Right lobe of liver (tissue), 6 donors: ENCODE measurements around the gene PDCD10. TPM values are rescaled to one million over a fixed set of nuclear protein-coding genes. Genes with fewer than 3 reads are reported as not detected.

Source experiments
- ATAC-seq, 4 donors: fragments of 200-7000 bp; cut with Tn5 transposase; one replicate each; pipeline ENCODE4 v1.9.1; 2020; ENCODE audit warnings: mild to moderate bottlenecking in 4 of 4, moderate library complexity in 4 of 4
- DNase-seq, 3 donors: peaks; one replicate each; pipeline ENCODE4 v3.0.0-alpha.2; 2020
- H3K27ac ChIP-seq, 3 donors: fragments of 200-600 bp; one replicate each; pipeline ENCODE4 v1.8.0; 2022
- H3K27me3 ChIP-seq, 2 donors: fragments of 200-600 bp; one replicate each; pipeline ENCODE4 v1.8.0; 2022
- H3K36me3 ChIP-seq, 4 donors: fragments of 200-600 bp; sonication (generic) in 1 of 4; one replicate each; pipeline versions ENCODE4 v1.5.1 to v1.8.0; 2017 to 2022; ENCODE audit warnings: control low read depth in 1 of 4
- H3K4me1 ChIP-seq, 4 donors: fragments of 200-600 bp; sonication (generic) in 1 of 4; one replicate each; pipeline versions ENCODE4 v1.5.1 to v1.8.0; 2017 to 2022; ENCODE audit warnings: control low read depth in 1 of 4
- H3K4me3 ChIP-seq, 3 donors: fragments of 200-600 bp; one replicate each; pipeline ENCODE4 v1.8.0; 2022
- H3K9me3 ChIP-seq, 4 donors: fragments of 200-600 bp; sonication (generic) in 1 of 4; one replicate each; pipeline versions ENCODE4 v1.5.1 to v1.8.0; 2017 to 2022; ENCODE audit warnings: control low read depth in 1 of 4
- POLR2A ChIP-seq: fragments of 450-650 bp; IDR thresholded peaks from one replicate; pipeline ENCODE4 v1.6.1; 2017; ENCODE audit warnings: antibody characterized with exemption, mild to moderate bottlenecking
- WGBS: methylation state at CpG from one replicate; pipeline ENCODE4 v1.1.6; 2018; ENCODE audit warnings: low coverage, low lambda C conversion rate; ENCODE audit not compliant: insufficient coverage; ENCODE audit errors: missing lambda C conversion rate; 5-methylcytosine and 5-hydroxymethylcytosine counted together
- intact Hi-C, 2 donors: fragments of 100-400 bp; cut with DNase I; formaldehyde crosslinking; loops; one replicate each; pipeline versions ENCODE4 v1.11.2 to v1.14.1; 2022
- total RNA-seq, 6 experiments: library from RNA; depleted of rRNA in 2 of 6; stranded (reverse); fragments of >200 nt in 2 of 6; fragmentation: NEBNext Ultra II Directional in 3 of 6; extraction: Animal tissue kit (Norgen Biotek cat#: 25700) in 3 of 6; gene quantifications; one replicate each; pipeline versions ENCODE4 v1.1.0 to v1.2.4, GENCODE V29; 2016 to 2023
- TF ChIP-seq, protein P1 (sequence below), 4 donors: fragments of 200-600 bp in 3 of 4; fragments of 450-650 bp in 1 of 4; IDR thresholded peaks; one replicate each; pipeline versions ENCODE4 v1.5.1 to v1.8.0; 2016 to 2022; ENCODE audit warnings: antibody characterized with exemption in 4 of 4, mild to moderate bottlenecking in 2 of 4
- donor health status: DM: no; HTN: yes; CAD: no.
- donor health status: DM: no; HTN: no; CAD: no.
- donor health status: DM: no; HTN: no; CAD: no.
- donor health status: DM: no; HTN: yes; CAD: no.
- donor health status: DM: no; HTN: yes; CAD: no.

PDCD10 gene
- total RNA-seq, 6 experiments from 2014 or later = 12.9 to 39.1 (median 22.2) TPM

DNA sequence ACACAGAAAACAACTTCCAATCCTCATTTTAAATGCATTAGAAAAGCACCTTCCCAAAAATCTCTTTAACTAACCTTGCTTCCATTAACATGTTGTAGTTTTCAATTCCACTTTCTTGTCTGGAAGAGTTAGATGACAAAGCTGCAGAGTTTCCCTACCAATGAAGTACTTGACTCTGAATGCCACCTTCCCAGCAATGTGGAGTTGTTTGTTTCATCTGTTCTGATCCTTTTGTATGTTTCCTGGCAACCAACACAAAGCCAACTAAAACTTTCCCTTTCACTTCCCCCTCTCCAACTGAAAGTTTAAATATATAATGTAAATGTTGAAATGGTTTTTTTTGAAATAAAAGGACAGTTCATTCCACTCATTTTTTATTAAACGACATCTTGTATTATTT, 80.9 kb downstream of the PDCD10 start, which contains the start of gene WDR49:
Gene WDR49 (minus strand): TSS at position 183 of the 400 bp plus-strand sequence. CDS start 517 bp downstream, outside the sequence.
- no peak for TF ChIP-seq POLR2A
- TF ChIP-seq, protein P1, sequence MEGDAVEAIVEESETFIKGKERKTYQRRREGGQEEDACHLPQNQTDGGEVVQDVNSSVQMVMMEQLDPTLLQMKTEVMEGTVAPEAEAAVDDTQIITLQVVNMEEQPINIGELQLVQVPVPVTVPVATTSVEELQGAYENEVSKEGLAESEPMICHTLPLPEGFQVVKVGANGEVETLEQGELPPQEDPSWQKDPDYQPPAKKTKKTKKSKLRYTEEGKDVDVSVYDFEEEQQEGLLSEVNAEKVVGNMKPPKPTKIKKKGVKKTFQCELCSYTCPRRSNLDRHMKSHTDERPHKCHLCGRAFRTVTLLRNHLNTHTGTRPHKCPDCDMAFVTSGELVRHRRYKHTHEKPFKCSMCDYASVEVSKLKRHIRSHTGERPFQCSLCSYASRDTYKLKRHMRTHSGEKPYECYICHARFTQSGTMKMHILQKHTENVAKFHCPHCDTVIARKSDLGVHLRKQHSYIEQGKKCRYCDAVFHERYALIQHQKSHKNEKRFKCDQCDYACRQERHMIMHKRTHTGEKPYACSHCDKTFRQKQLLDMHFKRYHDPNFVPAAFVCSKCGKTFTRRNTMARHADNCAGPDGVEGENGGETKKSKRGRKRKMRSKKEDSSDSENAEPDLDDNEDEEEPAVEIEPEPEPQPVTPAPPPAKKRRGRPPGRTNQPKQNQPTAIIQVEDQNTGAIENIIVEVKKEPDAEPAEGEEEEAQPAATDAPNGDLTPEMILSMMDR (IDR thresholded peaks at IDR 0.05) = no peak
- 45% methylated on average over 1 of the region's 1 CpG for WGBS
- peak in 2 of 4 donors; percentile 21 to 42 for ATAC-seq

DNA sequence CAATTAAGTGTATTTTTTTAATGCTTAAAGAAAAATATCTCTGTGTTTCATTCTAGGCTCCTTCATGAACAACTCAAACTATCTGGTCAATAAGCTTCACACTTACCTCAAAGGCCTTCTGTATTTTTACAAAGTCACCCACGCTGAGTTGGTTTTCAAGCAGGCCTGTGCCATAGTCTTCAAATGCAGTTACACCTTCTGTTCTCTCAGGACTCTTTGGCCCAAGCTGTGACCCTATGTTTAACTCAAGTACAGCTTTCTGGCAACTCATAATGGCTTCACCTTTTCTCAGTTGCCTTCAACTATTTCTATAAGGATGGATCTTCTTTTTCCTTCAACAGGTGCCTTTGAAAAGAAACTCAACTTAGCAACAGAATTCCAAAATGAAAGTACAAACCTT, 81.5 kb downstream of the PDCD10 start:
- H3K9me3 ChIP-seq = no peaks in the 10 kb centered on the region
- no peaks in the 10 kb centered on the region for H3K36me3 ChIP-seq
- no peak overlapping the region for H3K4me3 ChIP-seq
- DNase-seq (no peak), ATAC-seq (no peak)
- H3K27me3 ChIP-seq = no peaks in the 10 kb centered on the region
- intact Hi-C loops = no loop called here
- WGBS = 67% methylated on average over 1 of the region's 1 CpG
- no peak overlapping the region for H3K27ac ChIP-seq
- H3K4me1 ChIP-seq = no peaks in the 10 kb centered on the region
- TF ChIP-seq, protein P1 (IDR thresholded peaks at IDR 0.05) = no peak
- TF ChIP-seq POLR2A = no peak

More for the DNA sequence above, 80.9 kb downstream of the PDCD10 start, which contains the start of gene WDR49:
- Histone ChIP-seq H3K9me3 (no peaks in the 10 kb centered on the region), H3K36me3 (no peaks in the 10 kb centered on the region), H3K27me3 (no peaks in the 10 kb centered on the region), H3K4me3 (no peak within 1 kb of the TSS), H3K4me1 (no peaks in the 10 kb centered on the region), H3K27ac (no peak within 1 kb of the TSS)
- intact Hi-C loops = no loop called here
- DNase-seq = no peak

DNA sequence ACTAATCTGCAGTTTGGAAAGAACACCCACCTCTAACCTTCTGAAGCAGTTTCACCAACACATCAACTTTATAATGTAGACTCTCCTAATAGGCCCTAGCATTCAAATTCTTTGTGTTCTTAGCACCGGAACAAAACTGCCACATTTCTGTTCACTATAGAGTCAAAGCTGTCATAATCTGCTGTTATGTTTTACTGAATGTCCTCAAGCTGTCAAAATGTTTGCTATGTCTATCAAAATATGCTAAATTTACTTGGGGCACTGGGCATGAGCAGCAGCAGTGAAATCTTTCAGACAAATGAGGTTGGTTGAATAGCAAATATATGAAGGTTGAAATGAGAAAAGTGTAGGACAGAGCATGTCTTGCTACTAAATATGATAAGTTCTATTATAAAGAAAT, 82.9 kb downstream of the PDCD10 start:
- DNase-seq = no peak
- no peak for ATAC-seq
- Histone ChIP-seq H3K4me1 (no peaks in the 10 kb centered on the region), H3K4me3 (no peak overlapping the region), H3K9me3 (no peaks in the 10 kb centered on the region), H3K36me3 (no peaks in the 10 kb centered on the region), H3K27ac (no peak overlapping the region), H3K27me3 (no peaks in the 10 kb centered on the region)
- 86% methylated on average over 1 of the region's 1 CpG for WGBS
- intact Hi-C loops = no loop called here
- no peak for TF ChIP-seq POLR2A
- TF ChIP-seq, protein P1 (IDR thresholded peaks at IDR 0.05) = no peak

DNA sequence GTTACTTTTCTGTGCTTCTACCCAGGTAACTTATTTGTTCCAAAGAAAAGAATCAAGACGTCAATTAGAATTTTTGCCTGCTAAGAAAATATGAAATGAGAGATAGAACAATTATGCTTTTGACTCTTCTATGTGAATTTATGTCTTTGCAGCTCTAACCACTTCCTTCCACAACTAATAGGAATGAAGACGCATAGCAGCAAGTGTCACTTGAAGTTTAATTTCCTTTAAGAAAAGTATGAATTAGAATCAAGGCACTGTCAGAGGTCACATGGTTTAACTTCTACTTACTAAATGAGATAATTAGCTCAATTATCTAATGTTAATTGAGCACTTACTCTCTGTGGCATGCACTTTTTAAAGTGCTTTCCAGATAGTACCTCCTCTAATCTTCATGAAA, 84.2 kb downstream of the PDCD10 start:
- ATAC-seq (no peak), DNase-seq (no peak)
- Histone ChIP-seq H3K9me3 (no peaks in the 10 kb centered on the region), H3K4me3 (no peak overlapping the region), H3K27ac (no peak overlapping the region), H3K27me3 (no peaks in the 10 kb centered on the region), H3K4me1 (no peaks in the 10 kb centered on the region), H3K36me3 (no peaks in the 10 kb centered on the region)
- intact Hi-C loops = no loop called here
- 43% methylated on average over 2 of the region's 2 CpGs for WGBS
- TF ChIP-seq POLR2A = no peak
- TF ChIP-seq, protein P1 (IDR thresholded peaks at IDR 0.05) = no peak

DNA sequence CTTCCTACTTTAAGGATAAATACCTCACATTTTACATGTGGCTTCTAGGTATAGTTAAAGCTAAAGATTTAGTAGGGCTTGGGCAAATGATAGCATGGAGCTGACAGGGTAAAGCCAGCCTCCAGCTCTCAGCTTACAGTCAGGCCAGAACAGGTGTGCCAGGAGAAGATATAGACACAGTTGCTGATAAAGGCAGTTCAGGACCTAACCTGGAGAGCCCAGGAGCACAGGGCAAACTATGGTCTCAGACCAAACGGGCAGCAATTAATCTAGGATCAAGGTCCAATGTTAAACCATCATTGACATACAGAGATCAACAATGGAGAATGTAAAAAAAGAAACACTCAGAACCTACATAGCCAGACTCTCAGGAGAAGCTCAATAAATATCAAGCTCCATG, 84.9 kb downstream of the PDCD10 start:
- 36% methylated on average over 1 of the region's 1 CpG for WGBS
- DNase-seq = no peak
- H3K9me3 ChIP-seq = no peaks in the 10 kb centered on the region
- no peak for ATAC-seq
- H3K27me3 ChIP-seq = no peaks in the 10 kb centered on the region
- no peak for TF ChIP-seq POLR2A
- TF ChIP-seq, protein P1 (IDR thresholded peaks at IDR 0.05) = no peak
- H3K27ac ChIP-seq = no peak overlapping the region
- H3K4me3 ChIP-seq = no peak overlapping the region
- no peaks in the 10 kb centered on the region for H3K4me1 ChIP-seq
- no peaks in the 10 kb centered on the region for H3K36me3 ChIP-seq
- intact Hi-C loops = no loop called here
